HEK293 (cell line): ENCODE measurements around the gene KIF9.

Source experiments
- CTCF ChIA-PET: fragments of 350-600 bp; formaldehyde crosslinking; extraction: SDS; loops from one replicate; lab custom pipeline; 2021; ENCODE audit warnings: antibody characterized with exemption; lab: Yijun Ruan, JAX
- POLR2A ChIA-PET: fragments of 300-600 bp; formaldehyde crosslinking; extraction: SDS; loops from one replicate; lab custom pipeline; 2020; ENCODE audit warnings: antibody characterized with exemption, inconsistent platforms; lab: Yijun Ruan, JAX
- H3K27ac ChIP-seq: fragments of 200-500 bp; sonication (Bioruptor generic); 2 replicates; pipeline ENCODE4 v1.5.1; 2014; ENCODE audit warnings: low read depth, low read length, control low read depth, inconsistent platforms; ENCODE audit errors: extremely low read depth
- H3K36me3 ChIP-seq, 2 experiments: fragments of 200-500 bp in 1 of 2; sonication (Bioruptor generic) in 1 of 2; 1 replicate in 1 of 2; 2 replicates in 1 of 2; pipeline ENCODE4 v1.5.1; 2014 to 2017; ENCODE audit warnings: inconsistent platforms in 2 of 2, low read length in 2 of 2; ENCODE audit not compliant: control insufficient read depth in 2 of 2, insufficient read depth in 1 of 2
- H3K4me1 ChIP-seq: fragments of 200-500 bp; sonication (Bioruptor generic); 2 replicates; pipeline ENCODE4 v1.5.1; 2014; ENCODE audit warnings: mild to moderate bottlenecking, low read length, inconsistent platforms; ENCODE audit not compliant: control insufficient read depth, insufficient read depth
- H3K4me3 ChIP-seq: 2 replicates; pipeline ENCODE4 v1.5.1; 2011; ENCODE audit warnings: low read depth, mild to moderate bottlenecking, control low read depth, low read length, moderate library complexity
- H3K9me3 ChIP-seq: fragments of 200-500 bp; sonication (Bioruptor generic); 2 replicates; pipeline ENCODE4 v1.5.1; 2014; ENCODE audit warnings: low read depth, low read length, inconsistent platforms; ENCODE audit not compliant: control insufficient read depth, insufficient read depth
- BCL11B ChIP-seq: fragments of 450-650 bp; formaldehyde crosslinking; IDR thresholded peaks from 2 replicates; pipeline ENCODE4 v1.5.1; 2016; ENCODE audit warnings: low read depth, missing biosample characterization, missing genetic modification characterization
- GLI4 ChIP-seq: fragments of 450-650 bp; formaldehyde crosslinking; IDR thresholded peaks from 2 replicates; pipeline ENCODE4 v1.5.1; 2016; ENCODE audit warnings: missing biosample characterization, missing genetic modification characterization
- INSM2 ChIP-seq: fragments of 450-650 bp; formaldehyde crosslinking; IDR thresholded peaks from 2 replicates; pipeline ENCODE4 v1.5.1; 2016; ENCODE audit warnings: missing biosample characterization, missing genetic modification characterization
- KLF1 ChIP-seq: fragments of 450-650 bp; formaldehyde crosslinking; IDR thresholded peaks from 2 replicates; pipeline ENCODE4 v1.5.1; 2016; ENCODE audit warnings: missing biosample characterization, missing genetic modification characterization
- KLF8 ChIP-seq: fragments of 450-650 bp; formaldehyde crosslinking; IDR thresholded peaks from 2 replicates; pipeline ENCODE4 v1.5.1; 2016; ENCODE audit warnings: missing biosample characterization, missing genetic modification characterization
- PRDM6 ChIP-seq: fragments of 450-650 bp; formaldehyde crosslinking; IDR thresholded peaks from 2 replicates; pipeline ENCODE4 v1.5.1; 2017; ENCODE audit warnings: missing biosample characterization, missing genetic modification characterization
- RBAK ChIP-seq: fragments of 450-650 bp; formaldehyde crosslinking; IDR thresholded peaks from 2 replicates; pipeline ENCODE4 v1.5.1; 2016; ENCODE audit warnings: missing biosample characterization, missing genetic modification characterization
- SCRT2 ChIP-seq: fragments of 450-650 bp; formaldehyde crosslinking; IDR thresholded peaks from 2 replicates; pipeline ENCODE4 v1.5.1; 2016; ENCODE audit warnings: missing biosample characterization, missing genetic modification characterization
- SETDB1 ChIP-seq: IDR thresholded peaks from one replicate; pipeline ENCODE4 v1.6.1; 2017; ENCODE audit warnings: mild to moderate bottlenecking, low read length, moderate library complexity, mixed read lengths; ENCODE audit not compliant: insufficient read length
- TCF7L2 ChIP-seq: IDR thresholded peaks from 2 replicates; pipeline ENCODE4 v1.6.1; 2011; ENCODE audit warnings: low read depth, mild to moderate bottlenecking, inconsistent platforms, low read length, moderate library complexity, borderline replicate concordance
- YY1 ChIP-seq: fragments of 450-650 bp; formaldehyde crosslinking; IDR thresholded peaks from 2 replicates; pipeline ENCODE4 v1.5.1; 2018; ENCODE audit warnings: missing biosample characterization, missing genetic modification characterization
- ZBTB8A ChIP-seq: fragments of 450-650 bp; formaldehyde crosslinking; IDR thresholded peaks from 2 replicates; pipeline ENCODE4 v1.5.1; 2016; ENCODE audit warnings: missing biosample characterization, missing genetic modification characterization
- ZNF114 ChIP-seq: fragments of 450-650 bp; formaldehyde crosslinking; IDR thresholded peaks from 2 replicates; pipeline ENCODE4 v1.5.0; 2017; ENCODE audit warnings: missing biosample characterization, missing genetic modification characterization
- ZNF133 ChIP-seq: fragments of 450-650 bp; formaldehyde crosslinking; IDR thresholded peaks from 2 replicates; pipeline ENCODE4 v1.5.1; 2016; ENCODE audit warnings: missing biosample characterization, missing genetic modification characterization
- ZNF184 ChIP-seq: fragments of 450-650 bp; IDR thresholded peaks from 2 replicates; pipeline ENCODE4 v1.5.1; 2018; ENCODE audit warnings: missing biosample characterization, mild to moderate bottlenecking, missing genetic modification characterization
- ZNF2 ChIP-seq: fragments of 450-650 bp; formaldehyde crosslinking; IDR thresholded peaks from 2 replicates; pipeline ENCODE4 v1.5.1; 2016; ENCODE audit warnings: missing biosample characterization, missing genetic modification characterization
- ZNF37A ChIP-seq: fragments of 450-650 bp; IDR thresholded peaks from 2 replicates; pipeline ENCODE4 v1.5.1; 2018; ENCODE audit warnings: missing biosample characterization, missing genetic modification characterization
- ZNF449 ChIP-seq: fragments of 450-650 bp; formaldehyde crosslinking; IDR thresholded peaks from 2 replicates; pipeline ENCODE4 v1.5.1; 2017; ENCODE audit warnings: missing biosample characterization, mild to moderate bottlenecking, missing genetic modification characterization, moderate library complexity
- ZNF488 ChIP-seq: fragments of 450-650 bp; formaldehyde crosslinking; IDR thresholded peaks from 2 replicates; pipeline ENCODE4 v1.5.1; 2016; ENCODE audit warnings: missing biosample characterization, missing genetic modification characterization
- ZNF510 ChIP-seq: fragments of 450-650 bp; formaldehyde crosslinking; IDR thresholded peaks from 2 replicates; pipeline ENCODE4 v1.5.1; 2018; ENCODE audit warnings: mild to moderate bottlenecking, missing genetic modification characterization, missing biosample characterization; ENCODE audit not compliant: insufficient replicate concordance
- ZNF514 ChIP-seq: fragments of 450-650 bp; formaldehyde crosslinking; IDR thresholded peaks from 2 replicates; pipeline ENCODE4 v1.5.1; 2016; ENCODE audit warnings: missing biosample characterization, missing genetic modification characterization
- ZNF558 ChIP-seq: fragments of 450-650 bp; formaldehyde crosslinking; IDR thresholded peaks from 2 replicates; pipeline ENCODE4 v1.5.1; 2016; ENCODE audit warnings: missing biosample characterization, missing genetic modification characterization
- ZNF600 ChIP-seq: fragments of 450-650 bp; formaldehyde crosslinking; IDR thresholded peaks from 2 replicates; pipeline ENCODE4 v1.5.1; 2016; ENCODE audit warnings: missing biosample characterization, missing genetic modification characterization
- ZNF629 ChIP-seq: fragments of 450-650 bp; formaldehyde crosslinking; IDR thresholded peaks from 2 replicates; pipeline ENCODE4 v1.5.1; 2017; ENCODE audit warnings: missing biosample characterization, missing genetic modification characterization
- ZNF639 ChIP-seq: fragments of 450-650 bp; formaldehyde crosslinking; IDR thresholded peaks from 2 replicates; pipeline ENCODE4 v1.5.1; 2016; ENCODE audit warnings: missing biosample characterization, missing genetic modification characterization
- ZNF645 ChIP-seq: fragments of 450-650 bp; formaldehyde crosslinking; IDR thresholded peaks from 2 replicates; pipeline ENCODE4; 2016; ENCODE audit warnings: missing biosample characterization, missing genetic modification characterization
- ZNF837 ChIP-seq: fragments of 450-650 bp; formaldehyde crosslinking; IDR thresholded peaks from 2 replicates; pipeline ENCODE4 v1.5.1; 2016; ENCODE audit warnings: missing biosample characterization, missing genetic modification characterization
- ZNF843 ChIP-seq: fragments of 450-650 bp; formaldehyde crosslinking; IDR thresholded peaks from 2 replicates; pipeline ENCODE4 v1.5.1; 2016; ENCODE audit warnings: missing biosample characterization, missing genetic modification characterization
- ZSCAN16 ChIP-seq: fragments of 450-650 bp; formaldehyde crosslinking; IDR thresholded peaks from 2 replicates; pipeline ENCODE4 v1.5.1; 2016; ENCODE audit warnings: missing biosample characterization, missing genetic modification characterization

The KIF9 gene

GRCh38 chr3:47238017-47238416 is 44.6 kb downstream of the KIF9 start:
- H3K9me3 ChIP-seq = no peaks in the 10 kb centered on the region
- no peak overlapping the region for H3K4me3 ChIP-seq
- POLR2A ChIA-PET = no interaction called here
- H3K36me3 ChIP-seq = no peaks in the 10 kb centered on the region
- no peak for TF ChIP-seq ZNF639 (tag by site-specific recombination)
- TF ChIP-seq ZNF510 (tag by site-specific recombination) = no peak
- TF ChIP-seq INSM2 = no peak
- no peak for TF ChIP-seq SETDB1
- TF ChIP-seq YY1 (tag by site-specific recombination) = no peak
- TF ChIP-seq ZBTB8A = no peak
- no peak for TF ChIP-seq TCF7L2
- TF ChIP-seq ZNF488 (tag by site-specific recombination) = no peak
- TF ChIP-seq ZNF2 (tag by site-specific recombination) = no peak
- no peak for TF ChIP-seq KLF1
- TF ChIP-seq ZNF514 = no peak
- TF ChIP-seq KLF8 (tag by site-specific recombination) = no peak
- TF ChIP-seq ZNF558 (tag by site-specific recombination) = no peak
- no peak for TF ChIP-seq ZNF645
- no peak for TF ChIP-seq ZNF600 (tag by site-specific recombination)
- TF ChIP-seq ZNF837 (tag by site-specific recombination) = no peak
- TF ChIP-seq ZNF114 = no peak
- no peaks in the 10 kb centered on the region for H3K4me1 ChIP-seq
- no peak overlapping the region for H3K27ac ChIP-seq
- CTCF ChIA-PET = no interaction called here

GRCh38 chr3:47228088-47228487 is 54.5 kb downstream of the KIF9 start:
- POLR2A ChIA-PET = no interaction called here

More at GRCh38 chr3:47228088-47228487, 54.5 kb downstream of the KIF9 start:
- Histone ChIP-seq H3K9me3 (no peaks in the 10 kb centered on the region), H3K4me3 (no peak overlapping the region), H3K4me1 (no peaks in the 10 kb centered on the region), H3K27ac (no peak overlapping the region), H3K36me3 (no peaks in the 10 kb centered on the region)
- TF ChIP-seq ZNF114 (no peak), BCL11B (no peak), ZNF600 (tag by site-specific recombination) (no peak), ZNF629 (tag by site-specific recombination) (no peak), GLI4 (tag by site-specific recombination) (no peak), ZNF449 (tag by site-specific recombination) (no peak), SCRT2 (no peak), ZNF184 (tag by site-specific recombination) (no peak), ZNF645 (no peak), ZNF37A (tag by site-specific recombination) (no peak), PRDM6 (tag by site-specific recombination) (no peak), ZNF133 (tag by site-specific recombination) (no peak), ZSCAN16 (tag by site-specific recombination) (no peak), RBAK (tag by site-specific recombination) (no peak), ZNF843 (tag by site-specific recombination) (no peak)
- CTCF ChIA-PET = no interaction called here
